ENCODE data around the gene RERE. TPM values are rescaled to one million over a fixed set of nuclear protein-coding genes. Genes with fewer than 3 reads are reported as not detected.

Gene RERE
- total RNA-seq, 1 donor from 2014 or later, result 124 TPM

GRCh38 chr1:8441426-8441825 lies 376.0 kb downstream of the RERE start:
- Histone ChIP-seq H3K4me1 (ENCODE audit: insufficient read depth, low read length) (peaks cover 12% of the 10 kb centered on the region), H3K27ac (ENCODE audit: low read depth, low read length) (no peak overlapping the region), H3K27me3 (ENCODE audit: insufficient read depth, low read length) (no peaks in the 10 kb centered on the region), H3K9ac (ENCODE audit: low read length) (no peak overlapping the region), H3K4me2 (ENCODE audit: low read length) (no peak overlapping the region), H2AFZ (ENCODE audit: low read depth, low read length) (no peak overlapping the region), H3K79me2 (ENCODE audit: insufficient read depth, low read length) (no peaks in the 10 kb centered on the region), H3K4me3 (ENCODE audit: insufficient read depth, low read depth, low read length) (no peak overlapping the region), H3K9me3 (ENCODE audit: insufficient read depth, low read depth, low read length) (no peaks in the 10 kb centered on the region), H4K20me1 (ENCODE audit: insufficient read depth, low read length) (peaks cover 6% of the 10 kb centered on the region), H3K36me3 (ENCODE audit: insufficient read depth, low read length) (no peaks in the 10 kb centered on the region)
- H3K27ac Mint-ChIP-seq (ENCODE audit: unreplicated experiment), result peak overlapping the region; percentile 77
- H3K27me3 Mint-ChIP-seq (ENCODE audit: low read depth, unreplicated experiment), result no peaks in the 10 kb centered on the region
- TF ChIP-seq CTCF (IDR thresholded peaks at IDR 0.05; ENCODE audit: insufficient read depth, low read depth, low read length) (no peak), EZH2 (IDR thresholded peaks at IDR 0.05; ENCODE audit: insufficient read depth, low read length) (no peak)
- DNase-seq (ENCODE audit: low read depth) (peak; percentile 27), FAIRE-seq (no peak)
- H3K4me1 Mint-ChIP-seq (ENCODE audit: low read depth, unreplicated experiment), result peaks cover 20% of the 10 kb centered on the region
- peaks cover 20% of the 10 kb centered on the region for H3K36me3 Mint-ChIP-seq (ENCODE audit: low read depth, unreplicated experiment)
- H3K4me3 Mint-ChIP-seq (ENCODE audit: unreplicated experiment), result no peak overlapping the region
- no peaks in the 10 kb centered on the region for H3K9me3 Mint-ChIP-seq (ENCODE audit: unreplicated experiment)

- H3K4me1 Mint-ChIP-seq (ENCODE audit: low read depth, unreplicated experiment), result peaks cover 20% of the 10 kb centered on the region
- Histone ChIP-seq H2AFZ (ENCODE audit: low read depth, low read length) (no peak overlapping the region), H3K9me3 (ENCODE audit: insufficient read depth, low read depth, low read length) (no peaks in the 10 kb centered on the region), H3K27ac (ENCODE audit: low read depth, low read length) (peak overlapping the region; percentile 54), H3K4me3 (ENCODE audit: insufficient read depth, low read depth, low read length) (no peak overlapping the region), H3K27me3 (ENCODE audit: insufficient read depth, low read length) (no peaks in the 10 kb centered on the region), H3K79me2 (ENCODE audit: insufficient read depth, low read length) (no peaks in the 10 kb centered on the region), H3K36me3 (ENCODE audit: insufficient read depth, low read length) (no peaks in the 10 kb centered on the region), H3K4me2 (ENCODE audit: low read length) (peak overlapping the region; percentile 74), H4K20me1 (ENCODE audit: insufficient read depth, low read length) (peaks cover 9% of the 10 kb centered on the region), H3K9ac (ENCODE audit: low read length) (peak overlapping the region; percentile 54), H3K4me1 (ENCODE audit: insufficient read depth, low read length) (peaks cover 12% of the 10 kb centered on the region)
- peak overlapping the region; percentile 47 for H3K4me3 Mint-ChIP-seq (ENCODE audit: unreplicated experiment)
- H3K27ac Mint-ChIP-seq (ENCODE audit: unreplicated experiment), result peak overlapping the region; percentile 96
- peaks cover 22% of the 10 kb centered on the region for H3K36me3 Mint-ChIP-seq (ENCODE audit: low read depth, unreplicated experiment)
- TF ChIP-seq EZH2 (IDR thresholded peaks at IDR 0.05; ENCODE audit: insufficient read depth, low read length), result no peak
- TF ChIP-seq CTCF (IDR thresholded peaks at IDR 0.05; ENCODE audit: insufficient read depth, low read depth, low read length), result no peak
- FAIRE-seq (no peak), DNase-seq (ENCODE audit: low read depth) (peak; percentile 81)
- no peaks in the 10 kb centered on the region for H3K9me3 Mint-ChIP-seq (ENCODE audit: unreplicated experiment)
- no peaks in the 10 kb centered on the region for H3K27me3 Mint-ChIP-seq (ENCODE audit: low read depth, unreplicated experiment)
Measured at GRCh38 chr1:8439015-8439702, 378.3 kb downstream of the RERE start.

GRCh38 chr1:8438489-8438888 lies 379.0 kb downstream of the RERE start:
- FAIRE-seq, result no peak
- Mint-ChIP-seq H3K36me3 (ENCODE audit: low read depth, unreplicated experiment) (peaks cover 23% of the 10 kb centered on the region), H3K27ac (ENCODE audit: unreplicated experiment) (peak overlapping the region; percentile 96), H3K9me3 (ENCODE audit: unreplicated experiment) (no peaks in the 10 kb centered on the region), H3K27me3 (ENCODE audit: low read depth, unreplicated experiment) (no peaks in the 10 kb centered on the region), H3K4me1 (ENCODE audit: low read depth, unreplicated experiment) (peaks cover 20% of the 10 kb centered on the region), H3K4me3 (ENCODE audit: unreplicated experiment) (no peak overlapping the region)
- Histone ChIP-seq H2AFZ (ENCODE audit: low read depth, low read length) (no peak overlapping the region), H3K36me3 (ENCODE audit: insufficient read depth, low read length) (no peaks in the 10 kb centered on the region), H3K4me3 (ENCODE audit: insufficient read depth, low read depth, low read length) (no peak overlapping the region), H4K20me1 (ENCODE audit: insufficient read depth, low read length) (peaks cover 9% of the 10 kb centered on the region), H3K4me2 (ENCODE audit: low read length) (no peak overlapping the region), H3K27ac (ENCODE audit: low read depth, low read length) (peak overlapping the region; percentile 1), H3K9me3 (ENCODE audit: insufficient read depth, low read depth, low read length) (no peaks in the 10 kb centered on the region), H3K27me3 (ENCODE audit: insufficient read depth, low read length) (no peaks in the 10 kb centered on the region), H3K9ac (ENCODE audit: low read length) (no peak overlapping the region), H3K79me2 (ENCODE audit: insufficient read depth, low read length) (no peaks in the 10 kb centered on the region), H3K4me1 (ENCODE audit: insufficient read depth, low read length) (peaks cover 12% of the 10 kb centered on the region)
- no peak for TF ChIP-seq CTCF (IDR thresholded peaks at IDR 0.05; ENCODE audit: insufficient read depth, low read depth, low read length)
- TF ChIP-seq EZH2 (IDR thresholded peaks at IDR 0.05; ENCODE audit: insufficient read depth, low read length), result no peak
- no peak for DNase-seq (ENCODE audit: low read depth)
